ENCODE measurements around the gene CNDP2. TPM values are rescaled to one million over a fixed set of nuclear protein-coding genes. Genes with fewer than 3 reads are reported as not detected.

The CNDP2 gene
- total and polyA plus RNA-seq, 2 experiments from 2014 or later, result 95.7 to 135 TPM

GRCh38 chr18:74473976-74474640, 22.1 kb upstream of the CNDP2 start:
- no peaks in the 10 kb centered on the region for H3K9me3 ChIP-seq (ENCODE audit: low read depth)
- H2AFZ ChIP-seq, result no peak overlapping the region
- H3K27ac ChIP-seq, result no peak overlapping the region
- H3K4me3 ChIP-seq, result no peak overlapping the region
- H3K36me3 ChIP-seq (replicated peaks; ENCODE audit: insufficient read depth, low read depth), result peaks cover 2% of the 10 kb centered on the region
- no peaks in the 10 kb centered on the region for H3K4me1 ChIP-seq (ENCODE audit: insufficient read depth)
- no peaks in the 10 kb centered on the region for H3K9me2 ChIP-seq (replicated peaks; ENCODE audit: insufficient read depth)
- 83% methylated on average over 3 of the region's 3 CpGs for WGBS (ENCODE audit: low lambda C conversion rate, missing lambda C conversion rate)
- H3K4me2 ChIP-seq, result no peak overlapping the region
- no peak for DNase-seq (ENCODE audit: low spot score)
- no peaks in the 10 kb centered on the region for H3K27me3 ChIP-seq
- no peaks in the 10 kb centered on the region for H3K79me2 ChIP-seq
- no peak for TF ChIP-seq EZH2phosphoT487 (IDR thresholded peaks at IDR 0.05; ENCODE audit: low read depth, severe bottlenecking, unreplicated experiment)
- TF ChIP-seq EZH2 (IDR thresholded peaks at IDR 0.05; ENCODE audit: borderline replicate concordance), result no peak
- TF ChIP-seq CTCF (IDR thresholded peaks at IDR 0.05; ENCODE audit: poor library complexity), result no peak
- no peaks in the 10 kb centered on the region for H4K20me1 ChIP-seq (ENCODE audit: insufficient read depth, poor library complexity, severe bottlenecking)

- Histone ChIP-seq H3K4me3 (no peak overlapping the region), H3K79me2 (no peaks in the 10 kb centered on the region), H3K9me2 (replicated peaks; ENCODE audit: insufficient read depth) (no peaks in the 10 kb centered on the region), H3K4me2 (no peak overlapping the region), H4K20me1 (ENCODE audit: insufficient read depth, poor library complexity, severe bottlenecking) (no peaks in the 10 kb centered on the region), H3K9me3 (ENCODE audit: low read depth) (no peaks in the 10 kb centered on the region), H2AFZ (no peak overlapping the region), H3K27me3 (no peaks in the 10 kb centered on the region), H3K36me3 (replicated peaks; ENCODE audit: insufficient read depth, low read depth) (no peaks in the 10 kb centered on the region), H3K27ac (no peak overlapping the region), H3K4me1 (ENCODE audit: insufficient read depth) (peaks cover 9% of the 10 kb centered on the region)
- TF ChIP-seq EZH2 (IDR thresholded peaks at IDR 0.05; ENCODE audit: borderline replicate concordance) (no peak), CTCF (IDR thresholded peaks at IDR 0.05; ENCODE audit: poor library complexity) (peak; percentile 57)
- WGBS (ENCODE audit: low lambda C conversion rate, missing lambda C conversion rate), result 28% methylated on average over 6 of the region's 6 CpGs
- DNase-seq (ENCODE audit: low spot score), result peak; percentile 61
Observed at GRCh38 chr18:74476140-74476539, 20.0 kb upstream of the CNDP2 start.

GRCh38 chr18:74477771-74478170, 18.4 kb upstream of the CNDP2 start:
- no peak overlapping the region for H3K27ac ChIP-seq
- peaks cover 9% of the 10 kb centered on the region for H3K4me1 ChIP-seq (ENCODE audit: insufficient read depth)
- no peak overlapping the region for H3K4me2 ChIP-seq
- H2AFZ ChIP-seq, result no peak overlapping the region
- no peak overlapping the region for H3K4me3 ChIP-seq
- H4K20me1 ChIP-seq (ENCODE audit: insufficient read depth, poor library complexity, severe bottlenecking), result no peaks in the 10 kb centered on the region
- TF ChIP-seq CTCF (IDR thresholded peaks at IDR 0.05; ENCODE audit: poor library complexity), result no peak
- TF ChIP-seq EZH2 (IDR thresholded peaks at IDR 0.05; ENCODE audit: borderline replicate concordance), result no peak
- TF ChIP-seq EZH2phosphoT487 (IDR thresholded peaks at IDR 0.05; ENCODE audit: low read depth, severe bottlenecking, unreplicated experiment), result no peak
- no peaks in the 10 kb centered on the region for H3K79me2 ChIP-seq
- no peaks in the 10 kb centered on the region for H3K36me3 ChIP-seq (replicated peaks; ENCODE audit: insufficient read depth, low read depth)
- no peaks in the 10 kb centered on the region for H3K9me3 ChIP-seq (ENCODE audit: low read depth)
- no peaks in the 10 kb centered on the region for H3K27me3 ChIP-seq
- no peak for DNase-seq (ENCODE audit: low spot score)
- WGBS (ENCODE audit: low lambda C conversion rate, missing lambda C conversion rate), result 93% methylated on average over 8 of the region's 8 CpGs
- no peaks in the 10 kb centered on the region for H3K9me2 ChIP-seq (replicated peaks; ENCODE audit: insufficient read depth)

All from hepatocyte (in vitro differentiated cells).